Suprapubic skin (tissue), 4 donors: ENCODE data around the gene SPATA32.

Experiments
- POLR2A ChIP-seq, 2 donors: fragments of 450-650 bp; IDR thresholded peaks; one replicate each; pipeline ENCODE4 v1.6.1; 2017; ENCODE audit warnings: antibody characterized with exemption in 2 of 2, mild to moderate bottlenecking in 2 of 2, moderate library complexity in 2 of 2
- POLR2AphosphoS5 ChIP-seq, 3 donors: sonication (generic); formaldehyde crosslinking; IDR thresholded peaks; one replicate each; pipeline ENCODE4 v1.6.1; 2017; ENCODE audit warnings: antibody characterized with exemption in 3 of 3
- TF ChIP-seq, protein P1 (sequence below), 2 donors: fragments of 200-600 bp in 1 of 2; fragments of 450-650 bp in 1 of 2; sonication (generic) in 1 of 2; IDR thresholded peaks; one replicate each; pipeline ENCODE4 v1.5.1; 2016 to 2019; ENCODE audit warnings: antibody characterized with exemption in 2 of 2, mild to moderate bottlenecking in 1 of 2, moderate library complexity in 1 of 2

DNA sequence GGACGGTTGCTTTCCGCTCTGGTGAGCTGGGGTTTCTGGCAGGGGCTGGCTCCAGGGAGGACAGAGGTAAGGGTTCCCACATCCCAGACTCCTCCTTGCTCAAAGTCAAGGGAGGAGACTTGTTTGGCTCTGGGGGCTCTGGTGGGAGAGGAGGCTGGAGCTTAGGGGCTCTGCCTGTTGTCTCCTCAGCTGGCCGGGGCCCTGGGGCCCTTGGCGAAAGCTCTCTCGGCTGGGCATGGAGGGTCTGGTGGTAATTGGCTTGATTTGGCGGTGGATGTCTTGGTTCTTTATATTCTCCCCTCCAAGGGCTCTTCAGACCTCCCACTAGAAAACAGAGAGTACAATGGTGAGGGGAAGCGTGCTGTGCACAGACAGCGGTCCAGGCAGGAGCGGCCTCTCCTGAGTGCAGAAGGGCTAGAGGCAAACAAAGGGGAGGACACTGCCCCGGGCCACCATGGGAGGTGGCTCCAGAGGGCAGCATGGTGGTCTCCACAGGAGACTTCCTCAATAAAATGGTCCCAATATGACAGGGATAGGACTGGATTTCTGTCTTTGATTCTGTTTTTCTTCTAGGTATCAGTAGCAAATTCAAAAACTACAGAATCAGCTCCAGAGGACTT is 5.7 kb upstream of the SPATA32 start:
- TF ChIP-seq, protein P1, sequence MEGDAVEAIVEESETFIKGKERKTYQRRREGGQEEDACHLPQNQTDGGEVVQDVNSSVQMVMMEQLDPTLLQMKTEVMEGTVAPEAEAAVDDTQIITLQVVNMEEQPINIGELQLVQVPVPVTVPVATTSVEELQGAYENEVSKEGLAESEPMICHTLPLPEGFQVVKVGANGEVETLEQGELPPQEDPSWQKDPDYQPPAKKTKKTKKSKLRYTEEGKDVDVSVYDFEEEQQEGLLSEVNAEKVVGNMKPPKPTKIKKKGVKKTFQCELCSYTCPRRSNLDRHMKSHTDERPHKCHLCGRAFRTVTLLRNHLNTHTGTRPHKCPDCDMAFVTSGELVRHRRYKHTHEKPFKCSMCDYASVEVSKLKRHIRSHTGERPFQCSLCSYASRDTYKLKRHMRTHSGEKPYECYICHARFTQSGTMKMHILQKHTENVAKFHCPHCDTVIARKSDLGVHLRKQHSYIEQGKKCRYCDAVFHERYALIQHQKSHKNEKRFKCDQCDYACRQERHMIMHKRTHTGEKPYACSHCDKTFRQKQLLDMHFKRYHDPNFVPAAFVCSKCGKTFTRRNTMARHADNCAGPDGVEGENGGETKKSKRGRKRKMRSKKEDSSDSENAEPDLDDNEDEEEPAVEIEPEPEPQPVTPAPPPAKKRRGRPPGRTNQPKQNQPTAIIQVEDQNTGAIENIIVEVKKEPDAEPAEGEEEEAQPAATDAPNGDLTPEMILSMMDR (IDR thresholded peaks at IDR 0.05), result no peak
- no peak for TF ChIP-seq POLR2A (IDR thresholded peaks at IDR 0.05)
- TF ChIP-seq POLR2AphosphoS5 (IDR thresholded peaks at IDR 0.05), result no peak
